Stimulated activated CD8-positive, alpha-beta memory T cell treated with anti-CD3 and anti-CD28 coated beads, Interleukin-15, amount 100 ng/mL, for 1 hour (primary cell): ENCODE measurements around the gene NSMF.

ENCODE experiments used
- DNase-seq: peaks from one replicate; pipeline ENCODE4 v3.0.0-alpha.2; 2020; ENCODE audit warnings: low read depth

NSMF gene

GRCh38 chr9:137491735-137492432 lies 32.8 kb upstream of the NSMF start:
- DNase-seq: no peak

- DNase-seq: no peak
Observed at GRCh38 chr9:137490532-137491186, 31.5 kb upstream of the NSMF start.

DNA sequence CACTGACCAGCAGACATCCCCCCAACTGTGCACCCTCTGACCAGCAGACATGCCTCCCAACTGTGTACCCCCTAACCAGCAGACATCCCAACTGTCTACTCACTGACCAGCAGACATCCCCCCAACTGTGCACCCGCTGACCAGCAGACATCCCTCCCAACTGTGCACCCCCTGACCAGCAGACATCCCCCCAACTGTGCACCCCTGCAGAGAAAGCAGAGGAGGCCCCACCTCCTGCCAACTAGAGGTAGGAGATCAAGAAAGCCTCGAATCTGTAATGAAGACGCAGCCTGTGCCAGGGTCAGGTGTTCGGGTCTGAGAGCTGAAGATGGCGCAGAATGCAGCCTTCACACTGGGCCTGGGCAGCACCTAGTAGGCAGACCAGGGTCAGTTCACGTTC lies 29.8 kb upstream of the NSMF start:
- no peak for DNase-seq

- DNase-seq: no peak
Observed at GRCh38 chr9:137488327-137488653, 29.2 kb upstream of the NSMF start.

- no peak for DNase-seq
Observed at GRCh38 chr9:137487454-137488326, 28.6 kb upstream of the NSMF start.

GRCh38 chr9:137486545-137487453 lies 27.7 kb upstream of the NSMF start:
- no peak for DNase-seq

DNA sequence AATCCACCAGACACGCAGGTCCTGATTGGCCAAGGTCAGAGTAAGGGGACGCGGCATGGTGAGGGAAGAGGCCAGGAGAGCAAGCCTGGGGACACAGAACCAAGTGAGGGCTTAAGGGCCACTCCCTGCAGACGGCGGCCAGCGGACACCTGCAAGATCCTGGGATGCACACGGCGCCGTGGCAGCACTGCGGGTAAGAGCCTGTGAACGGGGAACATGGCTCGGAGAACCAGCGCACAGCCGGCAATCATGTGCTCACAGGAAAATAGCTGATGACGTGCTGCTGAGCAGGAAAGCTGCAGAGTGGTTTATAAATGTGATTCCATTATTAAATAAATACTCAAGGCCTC lies 27.0 kb upstream of the NSMF start:
- no peak for DNase-seq

- no peak for DNase-seq
Observed at GRCh38 chr9:137485343-137486140, 26.4 kb upstream of the NSMF start.

DNA sequence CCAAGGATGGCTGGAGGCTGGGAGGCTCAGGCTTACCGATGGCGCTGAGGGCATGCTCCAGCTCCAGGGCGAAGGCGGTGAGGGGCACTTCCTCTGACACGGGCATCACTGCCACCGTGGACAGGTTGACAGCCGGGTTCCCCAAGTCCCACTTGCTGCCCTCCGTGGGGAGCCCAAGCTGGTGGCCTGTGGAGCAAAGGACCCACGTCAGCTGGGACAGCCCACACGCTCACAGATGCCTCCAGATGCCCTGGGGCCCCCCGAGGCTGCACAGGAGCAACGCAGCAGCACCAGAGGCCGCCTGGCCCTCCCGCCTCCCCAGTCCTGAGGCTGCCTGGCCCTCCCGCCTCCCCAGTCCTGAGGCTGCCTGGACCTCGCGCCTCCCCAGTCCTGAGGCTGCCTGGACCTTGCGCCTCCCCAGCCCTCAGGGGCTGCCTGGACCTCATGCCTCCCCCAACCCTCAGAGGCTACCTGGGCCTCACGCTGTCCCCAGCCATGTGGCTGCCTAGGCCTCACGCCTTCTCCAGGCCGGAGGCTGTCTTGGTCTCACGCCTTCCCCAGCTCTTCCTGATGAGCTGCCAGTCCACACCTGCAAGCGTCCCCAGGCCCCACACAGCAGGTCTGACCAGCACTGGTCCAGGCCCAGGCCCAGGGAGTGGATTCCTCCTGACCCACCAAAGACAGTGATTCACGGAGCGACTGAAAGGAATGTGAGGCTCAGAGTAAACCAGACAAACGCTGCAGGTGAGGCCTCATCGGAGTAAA lies 25.6 kb upstream of the NSMF start:
- DNase-seq: no peak

DNA sequence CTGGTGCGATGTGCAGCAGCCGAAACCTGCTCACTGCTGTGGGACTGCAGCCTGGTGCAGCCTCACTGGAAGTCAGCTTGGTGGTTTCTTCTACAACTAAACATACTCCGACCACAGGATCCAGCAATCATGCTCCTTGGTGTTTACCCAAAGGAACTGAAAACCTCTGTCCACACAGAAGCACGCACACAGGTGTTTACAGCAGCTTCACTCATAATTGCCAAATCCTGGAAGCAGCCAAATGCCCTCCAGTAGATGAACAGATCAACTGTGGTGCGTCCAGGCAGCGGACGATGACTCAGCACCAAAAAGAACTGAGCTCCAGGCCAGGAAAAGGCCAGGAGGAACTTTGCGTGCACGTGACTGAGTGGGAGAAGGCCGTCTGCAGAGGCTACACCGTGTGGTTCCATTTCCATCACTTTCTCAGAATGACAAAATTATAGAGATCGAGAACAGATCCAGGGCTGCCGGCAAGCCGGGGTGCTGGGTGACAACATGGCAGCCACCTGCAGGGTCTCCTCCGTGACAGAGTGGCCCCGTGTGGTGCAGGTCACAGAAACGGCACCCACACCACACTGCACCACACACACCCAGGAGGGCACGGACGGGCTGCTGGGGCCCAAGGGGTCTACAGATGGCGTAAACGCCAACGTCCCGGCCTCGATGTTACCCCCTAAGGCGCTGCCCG lies 23.1 kb upstream of the NSMF start:
- no peak for DNase-seq

GRCh38 chr9:137480686-137481683 lies 21.9 kb upstream of the NSMF start:
- no peak for DNase-seq

GRCh38 chr9:137479892-137480685 lies 21.0 kb upstream of the NSMF start:
- no peak for DNase-seq

- DNase-seq: no peak
Observed at GRCh38 chr9:137478962-137479861, 20.1 kb upstream of the NSMF start.

DNA sequence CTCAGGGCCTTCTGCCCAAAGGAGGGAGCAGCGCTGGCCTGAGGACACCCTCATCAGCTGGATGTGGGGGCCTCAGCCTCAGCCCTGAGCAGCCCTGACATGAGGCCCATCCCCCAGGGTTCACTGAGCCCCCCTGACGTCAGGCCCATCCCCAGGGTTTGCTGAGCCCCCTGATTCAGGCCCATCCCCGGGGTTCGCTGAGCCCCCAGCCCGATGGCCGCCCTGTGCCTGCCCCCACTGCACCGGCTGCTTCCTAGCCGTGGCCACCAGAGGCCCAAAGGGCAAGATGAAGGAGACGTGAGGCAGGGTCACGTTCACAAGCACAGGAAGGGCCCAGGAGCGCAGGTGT lies 19.5 kb upstream of the NSMF start:
- no peak for DNase-seq

GRCh38 chr9:137477778-137478612 lies 18.9 kb upstream of the NSMF start:
- no peak for DNase-seq

DNA sequence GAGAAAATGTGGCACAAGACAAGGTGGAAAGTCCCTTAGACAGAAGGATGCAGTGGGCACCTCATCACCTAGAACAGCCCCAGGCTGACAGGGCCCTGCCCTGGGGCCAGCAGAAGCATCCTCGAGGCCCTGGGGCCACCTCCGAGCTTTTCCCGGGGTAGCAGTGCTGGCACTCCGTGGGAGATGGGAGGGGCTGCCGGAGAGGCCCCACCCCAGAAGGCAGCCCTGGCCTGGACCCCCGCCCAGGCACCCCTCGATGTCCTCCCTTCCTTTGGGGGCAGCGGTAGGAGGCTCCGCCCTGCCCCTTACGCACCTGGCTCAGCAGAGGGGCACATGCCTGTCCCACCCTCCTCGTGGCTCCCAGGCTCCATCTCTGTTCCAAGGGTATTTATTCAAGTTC lies 17.7 kb upstream of the NSMF start:
- no peak for DNase-seq
